Chondrocyte (in vitro differentiated cells): Measurements from ENCODE around the gene NINL. TPM values are rescaled to one million over a fixed set of nuclear protein-coding genes. Genes with fewer than 3 reads are reported as not detected.

Experiments
- DNase-seq: peaks from one replicate; pipeline ENCODE4 v3.0.0; 2021; ENCODE audit warnings: mixed read lengths, low spot score
- H3K27ac Mint-ChIP-seq: one replicate; pipeline ENCODE4 v1.8.0; 2021; ENCODE audit warnings: mild to moderate bottlenecking, moderate library complexity, mixed read lengths; ENCODE audit not compliant: unreplicated experiment
- H3K27me3 Mint-ChIP-seq: 2 replicates; pipeline ENCODE4 v1.8.0; 2021; ENCODE audit warnings: low read depth, mixed read lengths
- H3K36me3 Mint-ChIP-seq: 2 replicates; pipeline ENCODE4 v1.8.0; 2021; ENCODE audit warnings: low read depth, mixed read lengths
- H3K4me1 Mint-ChIP-seq: 2 replicates; pipeline ENCODE4 v1.8.0; 2021; ENCODE audit warnings: low read depth, mild to moderate bottlenecking, mixed read lengths
- H3K4me3 Mint-ChIP-seq: one replicate; pipeline ENCODE4 v1.8.0; 2021; ENCODE audit warnings: mild to moderate bottlenecking, moderate library complexity, mixed read lengths; ENCODE audit not compliant: unreplicated experiment
- H3K9me3 Mint-ChIP-seq: 2 replicates; pipeline ENCODE4 v1.8.0; 2021; ENCODE audit warnings: low read depth, mixed read lengths
- total RNA-seq: library from RNA; stranded (reverse); gene quantifications from 3 replicates; pipeline ENCODE4 v1.2.1, GENCODE V29; 2021
- TF ChIP-seq, protein P1 (sequence below): fragments of 200-600 bp; sonication (generic); IDR thresholded peaks from 2 replicates; pipeline ENCODE4 v1.5.0; 2021; ENCODE audit warnings: antibody characterized with exemption, mild to moderate bottlenecking, moderate library complexity

The NINL gene
- total RNA-seq, 1 donor from 2014 or later, result 10.6 TPM

DNA sequence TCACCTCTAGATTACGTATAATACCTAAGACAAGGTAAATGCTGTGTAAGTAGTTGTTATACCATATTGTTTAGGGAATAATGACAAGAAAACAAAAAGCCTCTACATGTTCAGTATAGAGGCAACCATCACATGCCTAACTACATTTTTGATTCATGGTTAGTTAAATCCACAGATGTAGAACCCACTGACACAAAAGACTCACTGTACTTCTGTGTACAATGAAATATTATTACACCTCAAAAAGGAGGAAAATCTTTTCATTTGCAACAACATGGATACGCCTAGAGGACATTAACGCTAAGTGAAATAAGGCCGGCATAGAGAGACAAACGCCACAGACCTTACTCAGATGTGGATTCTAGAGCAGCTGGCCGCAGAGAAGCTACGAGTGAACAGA lies 50.5 kb downstream of the NINL start:
- H3K36me3 Mint-ChIP-seq, result peaks cover 1% of the 10 kb centered on the region
- TF ChIP-seq, protein P1, sequence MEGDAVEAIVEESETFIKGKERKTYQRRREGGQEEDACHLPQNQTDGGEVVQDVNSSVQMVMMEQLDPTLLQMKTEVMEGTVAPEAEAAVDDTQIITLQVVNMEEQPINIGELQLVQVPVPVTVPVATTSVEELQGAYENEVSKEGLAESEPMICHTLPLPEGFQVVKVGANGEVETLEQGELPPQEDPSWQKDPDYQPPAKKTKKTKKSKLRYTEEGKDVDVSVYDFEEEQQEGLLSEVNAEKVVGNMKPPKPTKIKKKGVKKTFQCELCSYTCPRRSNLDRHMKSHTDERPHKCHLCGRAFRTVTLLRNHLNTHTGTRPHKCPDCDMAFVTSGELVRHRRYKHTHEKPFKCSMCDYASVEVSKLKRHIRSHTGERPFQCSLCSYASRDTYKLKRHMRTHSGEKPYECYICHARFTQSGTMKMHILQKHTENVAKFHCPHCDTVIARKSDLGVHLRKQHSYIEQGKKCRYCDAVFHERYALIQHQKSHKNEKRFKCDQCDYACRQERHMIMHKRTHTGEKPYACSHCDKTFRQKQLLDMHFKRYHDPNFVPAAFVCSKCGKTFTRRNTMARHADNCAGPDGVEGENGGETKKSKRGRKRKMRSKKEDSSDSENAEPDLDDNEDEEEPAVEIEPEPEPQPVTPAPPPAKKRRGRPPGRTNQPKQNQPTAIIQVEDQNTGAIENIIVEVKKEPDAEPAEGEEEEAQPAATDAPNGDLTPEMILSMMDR, result no peak
- no peaks in the 10 kb centered on the region for H3K27me3 Mint-ChIP-seq
- no peak for DNase-seq
- H3K9me3 Mint-ChIP-seq, result no peaks in the 10 kb centered on the region
- H3K4me3 Mint-ChIP-seq, result no peak overlapping the region
- H3K4me1 Mint-ChIP-seq, result peaks cover 10% of the 10 kb centered on the region
- no peak overlapping the region for H3K27ac Mint-ChIP-seq

DNA sequence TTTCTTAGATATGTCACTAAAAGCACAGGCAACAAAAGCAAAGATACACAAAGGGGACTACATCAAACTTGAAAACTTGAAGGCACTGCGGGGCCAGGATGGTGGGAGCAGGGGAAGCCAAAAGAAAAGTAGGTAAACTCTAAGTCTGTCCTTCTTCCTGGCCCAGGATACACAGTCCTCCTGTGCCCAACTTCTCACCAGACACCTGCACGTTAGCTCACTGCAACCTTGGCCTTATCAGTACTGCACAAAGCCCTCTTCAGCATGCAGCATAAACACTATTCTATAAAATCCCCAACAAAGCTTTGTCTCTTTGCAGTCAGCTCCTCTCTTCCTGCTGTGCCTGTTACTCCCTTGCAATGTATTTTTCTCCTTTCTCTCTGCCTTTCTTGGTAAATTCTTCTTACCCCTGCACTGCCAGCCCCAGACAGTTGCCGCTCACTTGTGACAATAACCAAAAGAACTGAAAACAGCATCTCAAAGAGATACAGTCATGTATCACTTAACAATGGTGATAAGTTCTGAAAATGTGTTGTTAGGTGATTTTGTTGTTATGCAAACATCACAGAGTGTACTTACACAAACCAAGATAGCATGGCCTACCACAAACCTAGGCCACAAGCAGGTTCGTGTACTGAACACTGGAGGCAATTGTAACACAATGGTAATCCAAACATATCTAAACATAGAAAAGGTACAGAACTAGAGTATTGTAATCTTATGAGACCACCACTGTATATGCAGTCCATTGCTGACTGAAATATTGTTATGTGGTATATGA lies 51.2 kb downstream of the NINL start:
- H3K36me3 Mint-ChIP-seq, result peaks cover 1% of the 10 kb centered on the region
- TF ChIP-seq, protein P1, result no peak
- H3K4me1 Mint-ChIP-seq, result peaks cover 10% of the 10 kb centered on the region
- H3K4me3 Mint-ChIP-seq, result no peak overlapping the region
- DNase-seq, result no peak
- H3K9me3 Mint-ChIP-seq, result no peaks in the 10 kb centered on the region
- no peak overlapping the region for H3K27ac Mint-ChIP-seq
- H3K27me3 Mint-ChIP-seq, result no peaks in the 10 kb centered on the region

DNA sequence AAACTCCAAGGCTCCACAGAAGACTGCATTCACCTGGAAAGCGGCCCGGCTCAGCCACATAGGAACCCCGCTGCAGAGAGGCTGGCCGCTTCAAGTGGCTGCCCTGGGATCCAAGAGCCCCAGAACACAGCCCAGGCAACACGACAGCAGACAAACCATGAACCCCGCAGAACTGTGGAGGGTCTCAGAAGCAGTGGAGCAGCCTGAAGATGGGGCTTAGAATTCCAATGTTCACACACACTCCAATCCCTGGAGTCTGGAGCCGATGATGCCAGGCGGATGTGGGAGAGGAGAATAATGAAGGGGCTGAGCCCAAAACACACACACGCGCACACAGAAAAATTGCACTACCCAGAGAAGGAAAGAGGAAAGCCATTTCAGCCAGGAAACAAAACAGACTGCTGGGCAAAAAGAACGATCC lies 52.4 kb downstream of the NINL start:
- Mint-ChIP-seq H3K27ac (no peak overlapping the region), H3K36me3 (peaks cover 1% of the 10 kb centered on the region)

DNA sequence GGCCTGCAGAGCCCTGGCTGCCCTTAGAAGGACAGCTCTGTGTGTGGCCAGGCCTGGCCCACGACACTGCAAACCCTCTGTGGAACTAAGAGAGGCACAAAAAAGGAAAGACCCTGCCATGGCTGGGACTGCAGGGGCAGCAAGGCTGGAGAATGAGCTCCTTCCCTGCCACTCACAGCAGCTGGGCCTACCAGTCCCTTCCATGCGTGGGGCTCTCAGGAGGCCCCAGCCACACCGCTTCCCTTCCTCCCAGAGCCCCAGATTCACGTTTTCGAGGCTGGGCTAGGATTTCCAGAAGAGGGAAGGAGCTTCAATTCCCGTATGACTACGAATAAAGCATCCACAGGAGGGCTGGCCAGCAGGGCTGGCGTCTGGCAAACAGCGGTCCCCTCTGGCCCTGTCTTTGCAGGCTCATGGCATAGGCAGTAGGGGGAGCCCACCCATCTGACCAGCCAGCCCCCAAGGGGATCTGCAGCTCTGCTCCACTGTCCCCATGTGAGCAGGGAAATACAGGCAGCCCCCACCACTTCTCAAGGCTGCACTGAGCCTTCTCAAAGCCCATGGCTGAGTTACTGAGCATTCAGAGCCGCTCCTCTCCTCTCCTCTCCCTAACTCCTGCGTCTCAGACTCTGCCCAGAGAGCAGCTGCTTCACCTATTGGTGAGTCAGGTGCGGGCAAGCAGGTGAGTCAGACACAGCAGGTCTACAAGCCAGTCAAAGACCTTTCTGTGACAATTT lies 53.1 kb downstream of the NINL start:
- H3K36me3 Mint-ChIP-seq, result peaks cover 1% of the 10 kb centered on the region
- no peak for DNase-seq
- no peaks in the 10 kb centered on the region for H3K9me3 Mint-ChIP-seq
- TF ChIP-seq, protein P1, result no peak
- H3K4me1 Mint-ChIP-seq, result peaks cover 13% of the 10 kb centered on the region
- no peak overlapping the region for H3K4me3 Mint-ChIP-seq
- no peak overlapping the region for H3K27ac Mint-ChIP-seq
- H3K27me3 Mint-ChIP-seq, result no peaks in the 10 kb centered on the region

More for the DNA sequence above, 52.4 kb downstream of the NINL start:
- Mint-ChIP-seq H3K4me3 (no peak overlapping the region), H3K4me1 (peaks cover 10% of the 10 kb centered on the region), H3K9me3 (no peaks in the 10 kb centered on the region), H3K27me3 (no peaks in the 10 kb centered on the region)
- TF ChIP-seq, protein P1, result no peak
- DNase-seq, result no peak

DNA sequence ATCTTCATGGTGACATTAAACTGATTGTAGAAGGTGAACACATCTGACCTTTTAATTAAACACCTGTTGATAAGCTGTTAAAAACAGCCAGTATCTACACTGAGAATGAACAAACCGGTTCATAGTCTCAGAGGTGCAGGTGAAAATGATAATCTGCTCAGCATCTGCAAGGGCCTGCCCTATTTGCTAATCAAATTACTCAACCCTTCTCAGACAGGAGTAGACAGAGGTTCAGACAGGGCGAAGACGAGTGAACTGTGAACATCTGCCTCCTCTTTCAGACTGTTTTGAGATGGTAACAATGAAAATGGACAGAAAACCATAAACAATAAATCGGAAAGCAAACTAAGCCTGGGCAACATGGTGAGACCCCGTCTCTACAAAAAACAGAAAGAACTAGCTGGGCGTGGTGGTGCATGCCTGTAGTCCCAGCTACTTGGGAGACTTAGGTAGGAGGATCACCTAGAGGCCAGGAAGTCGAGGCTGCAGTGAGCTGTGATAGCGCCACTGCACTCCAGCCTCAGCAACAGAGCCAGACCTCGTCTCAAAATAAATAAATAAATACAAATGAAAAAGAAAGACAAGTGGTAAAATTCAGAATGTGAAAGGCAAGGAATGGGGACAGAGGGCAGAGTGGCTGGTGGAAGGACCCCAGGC lies 55.9 kb downstream of the NINL start:
- no peak overlapping the region for H3K4me3 Mint-ChIP-seq
- no peaks in the 10 kb centered on the region for H3K27me3 Mint-ChIP-seq
- H3K27ac Mint-ChIP-seq, result no peak overlapping the region
- H3K36me3 Mint-ChIP-seq, result peaks cover 1% of the 10 kb centered on the region
- TF ChIP-seq, protein P1, result no peak
- H3K4me1 Mint-ChIP-seq, result peaks cover 31% of the 10 kb centered on the region
- no peaks in the 10 kb centered on the region for H3K9me3 Mint-ChIP-seq
- DNase-seq, result no peak
